ENCODE results near the gene LAMA2.

The LAMA2 gene

DNA sequence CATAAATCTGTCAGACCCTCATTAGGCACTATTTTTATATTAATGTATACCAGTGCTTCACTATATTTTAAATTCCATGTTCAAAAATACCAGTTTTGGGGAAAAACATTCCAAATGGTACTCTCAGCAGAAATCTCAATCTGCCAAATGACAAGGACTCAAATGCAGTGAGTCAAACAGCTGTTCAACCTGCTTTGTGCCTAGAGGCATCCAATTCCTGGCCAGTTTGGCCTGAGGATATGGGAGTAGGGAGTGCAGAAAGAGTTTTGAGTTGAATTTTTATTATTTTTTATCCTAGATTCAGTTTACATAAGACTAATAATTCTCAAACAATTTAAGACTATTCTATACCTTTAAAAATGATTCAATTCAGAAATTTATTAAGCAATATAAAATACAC lies 216.8 kb downstream of the LAMA2 start:
- DNase-seq, result no peak
- TF ChIP-seq GATA1 (IDR thresholded peaks at IDR 0.05; ENCODE audit: low read depth, low read length) (no peak), POLR2A (IDR thresholded peaks at IDR 0.05; ENCODE audit: low read length) (no peak)

DNA sequence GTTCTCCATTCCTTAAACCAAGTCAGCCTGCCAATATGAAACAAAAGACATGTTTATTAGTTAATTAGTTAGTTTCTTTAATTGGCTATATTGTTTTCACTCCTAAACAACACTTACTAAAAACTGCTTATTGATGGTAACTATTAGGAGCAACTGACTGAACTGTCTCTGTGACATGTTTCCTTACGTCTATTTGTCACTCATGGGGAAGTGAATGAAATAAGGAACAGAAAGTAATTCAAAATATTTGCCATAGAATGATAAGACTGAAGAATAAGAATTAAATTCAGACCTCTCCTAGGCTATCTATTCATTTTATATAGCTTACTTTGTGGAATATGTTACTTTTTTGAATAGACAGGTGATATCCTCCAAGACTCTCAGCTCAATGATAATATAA lies 217.2 kb downstream of the LAMA2 start:
- no peak for DNase-seq
- no peak for TF ChIP-seq GATA1 (IDR thresholded peaks at IDR 0.05; ENCODE audit: low read depth, low read length)
- no peak for TF ChIP-seq POLR2A (IDR thresholded peaks at IDR 0.05; ENCODE audit: low read length)

DNA sequence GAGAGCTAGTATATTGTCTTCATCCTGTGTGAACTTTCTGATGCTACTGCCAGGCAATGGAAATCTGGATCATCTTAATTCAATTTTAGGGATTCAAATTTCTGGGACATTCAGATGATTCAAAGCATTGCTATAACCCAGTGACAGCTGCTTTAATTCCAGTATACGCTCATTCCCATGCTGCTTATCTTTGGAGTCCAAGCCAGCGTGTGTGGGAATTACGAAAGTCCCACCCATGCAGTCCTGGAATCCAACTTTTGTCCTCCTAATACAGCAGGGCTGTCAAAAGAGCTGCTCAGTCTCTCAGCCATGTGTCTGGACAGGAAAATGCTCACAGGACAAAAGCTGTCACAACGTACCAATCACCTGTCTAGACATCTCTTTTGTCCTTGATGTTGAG lies 219.8 kb downstream of the LAMA2 start:
- no peak for DNase-seq

DNA sequence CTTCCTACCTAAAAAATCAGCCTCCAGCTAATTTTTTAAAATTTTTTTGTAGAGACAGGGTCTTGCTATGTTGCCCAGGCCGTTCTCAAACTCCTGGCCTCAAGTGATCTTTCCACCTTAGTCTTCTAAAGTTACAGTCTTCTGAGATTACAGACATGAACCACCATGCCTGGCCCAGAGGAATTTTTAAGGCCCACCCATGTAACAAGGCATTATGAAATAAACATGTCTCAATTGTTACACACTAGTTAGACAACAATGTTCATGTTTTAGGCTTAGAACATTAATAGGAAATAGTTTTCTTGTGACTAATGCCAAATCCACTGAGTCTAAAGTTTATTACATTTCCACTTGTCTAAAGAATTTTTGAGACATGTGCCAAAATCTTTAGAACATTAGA lies 221.2 kb downstream of the LAMA2 start:
- TF ChIP-seq GATA1 (IDR thresholded peaks at IDR 0.05; ENCODE audit: low read depth, low read length) (no peak), POLR2A (IDR thresholded peaks at IDR 0.05; ENCODE audit: low read length) (no peak)
- DNase-seq, result no peak

More for the DNA sequence above, 219.8 kb downstream of the LAMA2 start:
- TF ChIP-seq GATA1 (IDR thresholded peaks at IDR 0.05; ENCODE audit: low read depth, low read length) (no peak), POLR2A (IDR thresholded peaks at IDR 0.05; ENCODE audit: low read length) (no peak)

DNA sequence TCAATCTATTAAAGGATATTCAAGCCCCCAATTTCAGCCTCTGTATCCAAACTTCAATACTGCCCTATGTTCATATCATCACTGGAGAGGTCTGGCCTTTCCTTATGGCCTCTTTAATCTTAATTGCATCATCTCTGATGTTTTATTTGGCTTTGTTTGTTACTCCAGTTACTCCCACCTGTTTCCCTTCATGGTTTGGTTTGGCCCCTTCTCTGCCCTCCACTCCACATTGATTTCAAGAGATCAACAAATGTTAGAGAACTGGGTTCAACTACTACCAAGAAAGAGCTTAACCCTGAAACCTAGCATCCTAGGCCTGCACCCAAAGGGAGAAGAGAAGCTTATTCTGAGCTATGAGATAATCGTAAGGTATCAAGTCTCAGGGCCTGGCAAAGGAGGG lies 221.6 kb downstream of the LAMA2 start:
- TF ChIP-seq GATA1 (IDR thresholded peaks at IDR 0.05; ENCODE audit: low read depth, low read length), result no peak
- no peak for TF ChIP-seq POLR2A (IDR thresholded peaks at IDR 0.05; ENCODE audit: low read length)
- no peak for DNase-seq

DNA sequence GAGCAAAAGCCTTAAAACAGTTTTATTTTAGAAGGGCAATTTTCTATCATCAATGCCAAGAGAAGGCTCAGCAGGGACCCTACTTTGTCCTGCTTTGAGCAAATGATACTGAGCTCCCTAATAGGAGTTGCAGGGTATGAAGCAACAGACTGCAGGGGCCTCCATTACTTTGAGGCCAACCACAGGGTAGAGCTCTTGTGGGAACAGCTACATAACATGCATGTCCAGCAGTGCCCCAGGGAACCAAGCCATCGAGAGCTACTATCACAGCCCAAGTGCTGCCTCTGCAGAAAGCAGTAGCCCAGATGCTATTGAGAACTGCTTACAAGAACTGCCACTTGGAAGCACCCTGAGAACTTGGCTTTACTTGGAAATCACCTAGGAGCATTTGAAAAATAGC lies 222.1 kb downstream of the LAMA2 start:
- no peak for DNase-seq
- TF ChIP-seq POLR2A (IDR thresholded peaks at IDR 0.05; ENCODE audit: low read length), result no peak
- no peak for TF ChIP-seq GATA1 (IDR thresholded peaks at IDR 0.05; ENCODE audit: low read depth, low read length)

DNA sequence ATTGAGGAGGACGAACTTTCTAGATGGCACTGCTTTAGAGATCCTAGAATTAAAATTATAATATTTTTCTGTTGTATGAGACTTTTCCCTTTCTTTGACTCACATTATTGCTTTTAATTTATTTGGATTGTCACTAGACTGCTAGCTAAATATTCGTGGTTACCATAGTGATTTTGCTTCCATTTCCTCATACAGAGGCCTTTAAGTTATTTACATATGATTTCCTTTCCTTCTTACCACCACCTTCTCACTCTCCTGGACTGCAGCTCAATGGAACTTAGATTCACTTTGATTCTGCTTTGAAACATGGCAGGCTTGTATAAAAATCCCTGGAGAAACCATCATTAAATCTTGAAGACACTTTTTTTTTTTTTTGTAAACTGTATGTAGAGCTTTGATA lies 222.9 kb downstream of the LAMA2 start:
- TF ChIP-seq GATA1 (IDR thresholded peaks at IDR 0.05; ENCODE audit: low read depth, low read length), result no peak
- TF ChIP-seq POLR2A (IDR thresholded peaks at IDR 0.05; ENCODE audit: low read length), result no peak
- no peak for DNase-seq

DNA sequence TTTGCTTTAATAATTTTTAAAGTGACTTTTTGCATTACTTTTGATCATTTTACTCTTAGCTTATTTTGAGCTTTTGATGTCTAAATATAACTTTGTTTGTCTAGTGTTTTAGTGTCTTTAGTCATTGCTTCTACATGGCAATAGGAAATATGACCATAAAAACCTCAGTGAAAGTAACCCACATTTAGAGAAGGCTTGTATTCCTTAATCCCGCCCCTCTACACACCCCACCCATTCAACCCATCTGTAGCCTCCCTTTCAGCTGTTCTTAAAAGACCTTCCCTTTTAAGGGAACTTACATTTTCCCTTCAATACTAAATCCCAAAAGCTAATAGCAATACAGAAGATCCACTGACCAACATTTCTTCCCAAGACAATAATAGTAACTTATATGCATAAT lies 225.4 kb downstream of the LAMA2 start:
- no peak for DNase-seq
- TF ChIP-seq POLR2A (IDR thresholded peaks at IDR 0.05; ENCODE audit: low read length), result no peak
- TF ChIP-seq GATA1 (IDR thresholded peaks at IDR 0.05; ENCODE audit: low read depth, low read length), result no peak

DNA sequence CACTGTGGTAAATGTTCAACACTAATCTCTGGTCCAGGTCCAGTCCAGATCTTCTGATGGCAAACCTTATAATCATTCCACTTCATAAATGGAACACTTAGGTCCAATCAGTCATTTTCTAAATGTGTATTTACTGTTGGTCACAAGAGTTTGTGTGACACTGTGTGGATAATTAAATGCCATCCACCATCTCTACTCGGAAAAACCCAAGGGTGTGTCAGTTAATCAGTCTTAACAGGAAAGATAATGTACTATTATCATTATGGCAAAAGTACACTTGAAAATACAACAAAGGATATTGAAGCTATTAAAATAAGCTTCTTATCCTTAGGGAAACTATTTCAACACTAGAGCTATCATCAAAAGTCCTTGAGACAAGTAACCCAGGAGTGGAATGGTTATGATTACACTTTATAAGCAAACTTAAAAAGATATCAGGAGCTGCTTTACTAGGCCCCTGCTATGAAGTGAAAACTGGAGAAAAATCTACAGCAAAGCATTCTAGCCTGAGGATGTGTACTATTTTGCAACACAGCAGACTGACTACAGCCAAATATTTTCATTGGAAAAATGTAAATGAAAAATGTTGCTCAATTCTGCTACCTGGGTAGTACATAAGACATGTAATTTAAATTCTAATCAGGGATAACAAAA lies 227.9 kb downstream of the LAMA2 start:
- TF ChIP-seq POLR2A (IDR thresholded peaks at IDR 0.05; ENCODE audit: low read length), result no peak
- TF ChIP-seq GATA1 (IDR thresholded peaks at IDR 0.05; ENCODE audit: low read depth, low read length), result no peak
- no peak for DNase-seq

DNA sequence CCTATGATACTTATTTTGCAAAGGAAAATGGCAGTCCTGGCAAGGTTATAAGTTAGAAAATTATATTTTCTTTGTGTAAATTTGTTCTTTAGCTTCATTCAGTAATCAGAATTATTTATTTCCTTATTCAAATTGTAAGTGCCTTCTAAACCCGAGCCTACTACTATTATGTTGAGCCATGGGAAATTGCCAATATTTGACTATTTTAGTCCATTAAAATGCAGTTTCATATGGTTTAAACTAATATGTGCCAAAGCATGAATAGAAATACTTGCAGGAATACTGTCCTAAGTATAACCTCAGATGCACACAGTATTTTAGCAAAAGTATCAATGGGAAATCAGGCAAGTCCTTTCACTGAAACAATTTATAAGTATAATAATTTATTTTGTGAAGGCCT lies 228.4 kb downstream of the LAMA2 start:
- no peak for TF ChIP-seq GATA1 (IDR thresholded peaks at IDR 0.05; ENCODE audit: low read depth, low read length)
- TF ChIP-seq POLR2A (IDR thresholded peaks at IDR 0.05; ENCODE audit: low read length), result no peak
- no peak for DNase-seq

DNA sequence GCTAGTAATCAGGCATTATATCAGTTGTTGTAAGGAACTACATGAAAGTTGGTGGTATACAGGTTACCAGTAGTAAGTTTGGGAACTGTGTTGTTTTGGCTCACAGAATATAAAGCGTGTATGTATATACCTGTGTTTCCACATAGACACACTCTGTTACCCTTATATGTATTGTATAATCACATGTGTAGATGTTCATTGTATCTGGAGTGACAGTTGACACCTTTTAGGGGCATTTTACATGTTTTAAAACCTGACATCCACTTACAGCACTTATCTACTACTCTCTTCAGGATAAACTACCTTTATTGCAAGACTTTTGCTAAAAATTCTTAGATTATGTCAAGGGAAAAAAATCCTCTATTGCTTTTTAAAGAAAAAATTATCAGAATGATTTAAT lies 228.9 kb downstream of the LAMA2 start:
- no peak for TF ChIP-seq POLR2A (IDR thresholded peaks at IDR 0.05; ENCODE audit: low read length)
- DNase-seq, result no peak

DNA sequence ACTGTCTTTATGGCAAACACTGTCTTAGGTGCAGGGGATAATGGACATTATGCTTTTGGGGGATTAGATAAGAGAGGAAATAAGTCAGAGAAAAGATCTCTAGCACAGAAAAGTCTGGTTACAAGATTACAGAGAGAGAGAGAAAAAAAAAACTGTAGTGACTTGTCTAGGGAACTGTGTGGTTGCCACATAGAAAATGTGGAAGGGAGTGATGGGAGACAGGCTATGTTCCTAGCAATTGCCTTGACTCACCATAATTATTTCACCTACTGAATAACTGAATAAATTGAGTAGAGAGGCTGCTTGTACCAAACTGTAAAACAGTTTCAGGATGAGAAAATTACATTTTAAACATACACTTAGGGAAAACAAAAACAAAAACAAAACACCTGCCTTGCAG lies 229.7 kb downstream of the LAMA2 start:
- no peak for DNase-seq

DNA sequence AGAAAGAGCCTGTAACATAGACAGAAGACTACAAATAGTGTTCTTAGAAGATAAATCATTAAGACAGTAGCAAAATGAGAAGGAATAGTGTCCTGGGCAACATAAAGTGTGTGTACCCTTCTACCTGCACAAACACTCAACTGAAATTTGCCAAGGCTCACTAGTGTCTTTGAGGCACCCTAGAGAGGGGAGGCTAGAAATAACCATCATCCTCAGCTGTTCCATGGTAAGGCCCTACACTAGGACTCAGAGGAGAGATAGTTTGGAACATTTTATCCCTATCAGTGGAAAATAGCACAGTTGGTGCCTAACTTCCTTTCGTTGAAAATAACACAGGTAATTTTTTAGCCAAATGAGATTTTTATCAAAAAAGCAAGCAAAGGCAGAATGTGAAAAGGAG lies 230.7 kb downstream of the LAMA2 start:
- TF ChIP-seq POLR2A (IDR thresholded peaks at IDR 0.05; ENCODE audit: low read length) (no peak), GATA1 (IDR thresholded peaks at IDR 0.05; ENCODE audit: low read depth, low read length) (no peak)
- no peak for DNase-seq

More for the DNA sequence above, 229.7 kb downstream of the LAMA2 start:
- TF ChIP-seq GATA1 (IDR thresholded peaks at IDR 0.05; ENCODE audit: low read depth, low read length) (no peak), POLR2A (IDR thresholded peaks at IDR 0.05; ENCODE audit: low read length) (no peak)

DNA sequence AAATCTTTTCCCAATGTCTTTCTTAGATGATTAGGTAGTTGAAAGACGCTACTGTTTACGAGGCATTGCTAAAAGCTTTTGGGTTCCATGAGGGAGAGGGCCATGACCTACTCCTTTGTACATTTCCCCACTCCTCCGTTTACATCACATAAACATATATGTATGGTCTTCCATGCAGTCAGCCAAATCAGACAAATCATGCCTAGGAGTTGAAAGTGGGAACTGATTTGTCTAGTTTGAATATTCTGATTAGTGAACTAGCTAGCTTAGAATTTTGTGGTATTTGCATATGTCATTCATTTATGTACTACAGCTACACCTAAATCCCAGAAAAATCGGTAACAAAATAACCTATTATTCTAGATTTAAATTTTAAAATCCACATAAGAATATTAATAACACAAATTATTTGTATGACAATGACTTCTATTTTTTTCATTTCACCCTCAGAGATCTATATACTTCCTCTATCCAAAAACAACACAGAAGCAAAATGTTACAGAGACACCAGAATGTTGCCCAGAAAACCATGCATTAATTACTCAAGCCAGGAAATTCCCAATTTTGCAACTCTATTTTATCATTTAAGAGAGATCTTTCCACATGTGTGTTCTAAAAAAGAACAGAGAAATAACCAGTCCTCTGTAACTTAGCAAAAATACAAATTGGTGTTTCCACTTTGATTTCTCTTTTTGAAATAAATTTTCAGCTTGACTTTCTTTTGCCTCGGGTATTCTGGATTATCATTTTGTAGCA lies 231.9 kb downstream of the LAMA2 start:
- no peak for DNase-seq
- TF ChIP-seq POLR2A (IDR thresholded peaks at IDR 0.05; ENCODE audit: low read length), result no peak
- TF ChIP-seq GATA1 (IDR thresholded peaks at IDR 0.05; ENCODE audit: low read depth, low read length), result no peak

DNA sequence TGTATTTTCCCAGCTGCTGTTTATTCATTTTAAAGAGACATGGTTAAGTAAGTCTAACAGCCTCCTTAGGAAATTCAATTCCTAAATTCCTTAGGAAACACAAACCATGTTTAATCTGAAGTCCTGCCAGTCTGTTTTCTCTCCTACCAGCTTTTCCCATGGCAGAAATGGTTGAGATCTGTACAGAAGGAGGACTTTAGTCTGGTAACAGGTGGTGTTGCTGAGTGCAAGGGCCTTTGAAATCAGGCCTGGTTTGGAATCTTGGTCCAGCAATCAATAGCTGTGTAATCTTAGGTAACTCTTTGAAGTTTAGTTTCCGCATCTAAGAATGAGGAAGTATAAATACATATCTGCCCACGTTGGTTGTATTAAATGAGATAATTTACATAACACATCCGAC lies 232.5 kb downstream of the LAMA2 start:
- DNase-seq, result no peak
- TF ChIP-seq GATA1 (IDR thresholded peaks at IDR 0.05; ENCODE audit: low read depth, low read length), result no peak
- no peak for TF ChIP-seq POLR2A (IDR thresholded peaks at IDR 0.05; ENCODE audit: low read length)

Measured in erythroblast (primary cell).